H1 (cell line): ENCODE data around the gene CEBPG. TPM values are rescaled to one million over a fixed set of nuclear protein-coding genes. Genes with fewer than 3 reads are reported as not detected.
A peak's percentile ranks its signal among the peaks of the same experiment; 100 is the strongest.

Source experiments
- FOSL1 ChIP-seq: IDR thresholded peaks from 2 replicates; pipeline ENCODE4 v1.6.1; 2011; ENCODE audit warnings: mild to moderate bottlenecking, low read depth, low read length, moderate library complexity; ENCODE audit not compliant: insufficient read depth
- GABPA ChIP-seq: IDR thresholded peaks from 2 replicates; pipeline ENCODE4 v1.6.1; 2011; ENCODE audit warnings: mild to moderate bottlenecking, low read length, moderate library complexity, borderline replicate concordance; ENCODE audit not compliant: insufficient read depth
- RAD21 ChIP-seq, 2 experiments: IDR thresholded peaks in 1 of 2; conservative IDR thresholded peaks in 1 of 2; 2 replicates each; pipeline ENCODE4 v1.6.1; 2011; ENCODE audit warnings: low read depth in 2 of 2, low read length in 2 of 2, improper control_type of control experiment in 1 of 2, inconsistent platforms in 1 of 2, mild to moderate bottlenecking in 1 of 2, moderate library complexity in 1 of 2
- RXRA ChIP-seq: IDR thresholded peaks from 2 replicates; pipeline ENCODE4 v1.6.1; 2011; ENCODE audit warnings: low read depth, mild to moderate bottlenecking, low read length, moderate library complexity; ENCODE audit not compliant: insufficient read depth
- TAF1 ChIP-seq: IDR thresholded peaks from 2 replicates; pipeline ENCODE4 v1.6.1; 2011; ENCODE audit warnings: mild to moderate bottlenecking, low read depth, low read length
- TBP ChIP-seq: IDR thresholded peaks from 2 replicates; pipeline ENCODE4 v1.6.1; 2011; ENCODE audit warnings: low read depth, low read length, improper control_type of control experiment
- polyA plus RNA-seq, 7 experiments: library from polyadenylated mRNA; depleted of rRNA in 3 of 7; stranded (reverse) in 5 of 7; unstranded in 2 of 7; fragments of >200 nt in 5 of 7; fragments of 200-250 nt in 2 of 7; gene quantifications; 1 replicate in 5 of 7; 2 replicates in 1 of 7; 4 replicates in 1 of 7; pipeline versions ENCODE4 v1.2.1 to v1.2.3, GENCODE V29; 2011 to 2013; ENCODE audit warnings: missing spikeins in 2 of 7, mixed read lengths in 2 of 7
- total RNA-seq: library from RNA; stranded (reverse); fragmentation: NEBNext Ultra II Directional; extraction: Animal tissue kit (Norgen Biotek cat#: 25700); gene quantifications from 2 replicates; pipeline ENCODE4 v1.2.1, GENCODE V29; 2021
- TF ChIP-seq, protein P1 (sequence below): IDR thresholded peaks from 2 replicates; pipeline ENCODE4 v1.6.1; 2012; ENCODE audit warnings: low read length, inconsistent platforms
- TF ChIP-seq, protein P2 (sequence below): IDR thresholded peaks from 2 replicates; pipeline ENCODE4 v1.6.1; 2011; ENCODE audit warnings: low read length, improper control_type of control experiment

Gene CEBPG
- total and polyA plus RNA-seq, 2 of the 8 experiments (the other 6 are each of a cell fraction or from before 2014, with no cell fraction given), result 12.3 to 35.4 TPM

DNA sequence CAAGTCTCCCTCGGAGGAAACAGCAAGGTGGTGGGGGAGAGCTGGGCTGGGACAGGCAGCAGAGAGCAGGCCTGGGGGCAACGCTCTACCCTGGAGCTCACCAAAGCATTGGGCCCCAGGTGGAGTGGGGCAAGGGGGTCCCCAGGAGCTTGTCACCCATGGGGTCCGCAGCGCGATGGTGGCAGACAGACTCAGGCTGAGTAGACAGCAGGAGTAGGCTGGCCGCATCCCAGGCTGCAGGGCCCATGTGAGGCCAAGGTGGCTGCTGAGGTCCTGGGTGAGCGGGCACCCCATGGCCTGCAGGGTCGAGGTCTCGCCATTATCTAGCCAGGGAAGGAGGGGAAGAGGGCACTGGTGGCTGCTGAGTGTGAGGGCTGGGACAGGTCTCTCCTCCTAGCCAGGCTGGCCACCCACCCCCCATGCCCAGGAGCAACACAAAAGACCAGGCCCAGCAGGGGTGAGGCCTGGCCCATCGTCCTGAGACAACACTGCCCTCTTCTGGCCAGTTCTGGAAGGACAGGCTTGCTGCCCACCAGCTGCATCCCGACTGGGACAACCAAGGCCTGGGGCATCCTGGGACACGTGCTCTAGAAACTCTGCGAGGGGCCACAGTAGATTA, 33.1 kb downstream of the CEBPG start (continued):
- TF ChIP-seq GABPA (peak; percentile 61; the same call in 1 of the 2 replicates), TAF1 (no peak), RAD21 (IDR thresholded peaks at IDR 0.05 in 1 of 2, conservative IDR thresholded peaks at IDR 0.05 in 1 of 2; ENCODE audit: low read depth in 2 of 2, low read length in 2 of 2) (peak; percentile 90 to 95), FOSL1 (no peak), RXRA (no peak), TBP (no peak)
- TF ChIP-seq, protein P1, sequence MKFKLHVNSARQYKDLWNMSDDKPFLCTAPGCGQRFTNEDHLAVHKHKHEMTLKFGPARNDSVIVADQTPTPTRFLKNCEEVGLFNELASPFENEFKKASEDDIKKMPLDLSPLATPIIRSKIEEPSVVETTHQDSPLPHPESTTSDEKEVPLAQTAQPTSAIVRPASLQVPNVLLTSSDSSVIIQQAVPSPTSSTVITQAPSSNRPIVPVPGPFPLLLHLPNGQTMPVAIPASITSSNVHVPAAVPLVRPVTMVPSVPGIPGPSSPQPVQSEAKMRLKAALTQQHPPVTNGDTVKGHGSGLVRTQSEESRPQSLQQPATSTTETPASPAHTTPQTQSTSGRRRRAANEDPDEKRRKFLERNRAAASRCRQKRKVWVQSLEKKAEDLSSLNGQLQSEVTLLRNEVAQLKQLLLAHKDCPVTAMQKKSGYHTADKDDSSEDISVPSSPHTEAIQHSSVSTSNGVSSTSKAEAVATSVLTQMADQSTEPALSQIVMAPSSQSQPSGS, result no peak
- TF ChIP-seq, protein P2, sequence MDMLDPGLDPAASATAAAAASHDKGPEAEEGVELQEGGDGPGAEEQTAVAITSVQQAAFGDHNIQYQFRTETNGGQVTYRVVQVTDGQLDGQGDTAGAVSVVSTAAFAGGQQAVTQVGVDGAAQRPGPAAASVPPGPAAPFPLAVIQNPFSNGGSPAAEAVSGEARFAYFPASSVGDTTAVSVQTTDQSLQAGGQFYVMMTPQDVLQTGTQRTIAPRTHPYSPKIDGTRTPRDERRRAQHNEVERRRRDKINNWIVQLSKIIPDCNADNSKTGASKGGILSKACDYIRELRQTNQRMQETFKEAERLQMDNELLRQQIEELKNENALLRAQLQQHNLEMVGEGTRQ, result peak; percentile 47
- TF ChIP-seq, all 59 proteins: peak for 7
